Measurements from ENCODE around the gene ANKIB1. TPM values are rescaled to one million over a fixed set of nuclear protein-coding genes. Genes with fewer than 3 reads are reported as not detected.

The ANKIB1 gene
- polyA plus RNA-seq, 1 donor (not counting 4 experiments of a cell fraction or from before 2014, with no cell fraction given), result 37.0 TPM

DNA sequence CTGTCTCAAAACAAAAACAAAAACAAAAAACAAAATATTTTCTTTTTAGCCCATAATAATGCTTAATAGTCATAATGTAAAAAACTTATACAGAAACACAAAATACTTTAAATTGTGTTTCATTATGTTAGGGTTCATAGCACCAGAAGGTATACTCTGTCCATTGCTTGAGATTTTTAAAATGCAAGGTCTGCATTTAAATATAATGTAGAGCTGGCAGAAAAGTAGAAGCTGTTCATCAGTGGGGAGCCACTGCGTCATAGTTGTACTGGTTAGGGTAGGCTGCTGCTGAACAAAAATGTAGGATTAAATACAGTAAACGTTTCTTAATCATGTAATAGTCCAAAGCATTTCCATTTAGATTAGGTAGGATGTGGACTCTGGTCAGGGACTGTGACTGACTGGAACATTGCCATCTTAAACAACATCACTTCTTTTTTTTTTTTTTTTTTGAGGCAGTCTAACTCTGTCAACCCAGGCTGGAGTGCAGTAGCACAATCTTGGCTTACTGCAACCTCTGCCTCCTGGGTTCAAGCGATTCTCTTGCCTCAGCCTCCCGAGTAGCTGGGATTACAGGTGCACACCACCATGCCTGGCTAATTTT lies 85.2 kb downstream of the ANKIB1 start:
- dilution Hi-C loops (cut with MboI; ENCODE audit: extremely low pct_ligation_motif_present, low sequenced_read_pairs), result no loop called here
- Histone ChIP-seq H3K9ac (ENCODE audit: control insufficient read depth, extremely low read depth, insufficient read depth, low read length) (no peak overlapping the region), H3K4me3 (ENCODE audit: control insufficient read depth in 2 of 3, extremely low read depth in 1 of 3, insufficient read depth in 2 of 3, low read depth in 1 of 3, low read length in 3 of 3) (no peak overlapping the region), H3K4me1 (ENCODE audit: control insufficient read depth, extremely low read depth, insufficient read depth, low read length) (peaks cover 2% of the 10 kb centered on the region), H3K27me3 (ENCODE audit: control insufficient read depth, extremely low read depth, insufficient read depth, low read length) (no peaks in the 10 kb centered on the region), H3K79me2 (ENCODE audit: control insufficient read depth, insufficient read depth, low read length) (no peaks in the 10 kb centered on the region), H3K9me3 (ENCODE audit: control insufficient read depth, low read depth, low read length) (no peaks in the 10 kb centered on the region), H3K4me2 (ENCODE audit: control insufficient read depth, extremely low read depth, insufficient read depth, low read depth, low read length) (no peak overlapping the region), H3K27ac (ENCODE audit: control insufficient read depth, insufficient read depth, low read length) (no peak overlapping the region), H3K9me1 (ENCODE audit: control insufficient read depth, extremely low read depth, insufficient read depth, low read length) (no peaks in the 10 kb centered on the region), H4K20me1 (ENCODE audit: control insufficient read depth, extremely low read depth, insufficient read depth, low read length) (no peaks in the 10 kb centered on the region), H3K36me3 (ENCODE audit: control insufficient read depth in 2 of 2, extremely low read depth in 1 of 2, insufficient read depth in 2 of 2, low read length in 2 of 2) (peaks cover 0 to 6% of the 10 kb centered on the region in 2 experiments), H2AFZ (ENCODE audit: control insufficient read depth, low read length) (no peak overlapping the region)
- FAIRE-seq, result no peak
- DNase-seq (ENCODE audit: low read depth, low spot score), result no peak
- no peak for TF ChIP-seq EZH2 (IDR thresholded peaks at IDR 0.05; ENCODE audit: low read length)
- no peak for TF ChIP-seq CTCF (optimal IDR thresholded peaks at IDR 0.05 in 1 of 3, IDR thresholded peaks at IDR 0.05 in 1 of 3, conservative IDR thresholded peaks at IDR 0.05 in 1 of 3; ENCODE audit: extremely low read depth in 1 of 3, insufficient read depth in 2 of 3, low read length in 3 of 3)

- Histone ChIP-seq H3K27me3 (ENCODE audit: control insufficient read depth, extremely low read depth, insufficient read depth, low read length) (no peaks in the 10 kb centered on the region), H2AFZ (ENCODE audit: control insufficient read depth, low read length) (no peak overlapping the region), H3K27ac (ENCODE audit: control insufficient read depth, insufficient read depth, low read length) (no peak overlapping the region), H3K36me3 (ENCODE audit: control insufficient read depth in 2 of 2, extremely low read depth in 1 of 2, insufficient read depth in 2 of 2, low read length in 2 of 2) (peaks cover 0 to 6% of the 10 kb centered on the region in 2 experiments), H3K4me1 (ENCODE audit: control insufficient read depth, extremely low read depth, insufficient read depth, low read length) (peaks cover 2% of the 10 kb centered on the region), H3K4me3 (ENCODE audit: control insufficient read depth in 2 of 3, extremely low read depth in 1 of 3, insufficient read depth in 2 of 3, low read depth in 1 of 3, low read length in 3 of 3) (no peak overlapping the region), H4K20me1 (ENCODE audit: control insufficient read depth, extremely low read depth, insufficient read depth, low read length) (no peaks in the 10 kb centered on the region), H3K9ac (ENCODE audit: control insufficient read depth, extremely low read depth, insufficient read depth, low read length) (no peak overlapping the region), H3K9me1 (ENCODE audit: control insufficient read depth, extremely low read depth, insufficient read depth, low read length) (no peaks in the 10 kb centered on the region), H3K9me3 (ENCODE audit: control insufficient read depth, low read depth, low read length) (no peaks in the 10 kb centered on the region), H3K4me2 (ENCODE audit: control insufficient read depth, extremely low read depth, insufficient read depth, low read depth, low read length) (no peak overlapping the region), H3K79me2 (ENCODE audit: control insufficient read depth, insufficient read depth, low read length) (no peaks in the 10 kb centered on the region)
- TF ChIP-seq CTCF (optimal IDR thresholded peaks at IDR 0.05 in 1 of 3, IDR thresholded peaks at IDR 0.05 in 1 of 3, conservative IDR thresholded peaks at IDR 0.05 in 1 of 3; ENCODE audit: extremely low read depth in 1 of 3, insufficient read depth in 2 of 3, low read length in 3 of 3), result no peak
- no peak for TF ChIP-seq EZH2 (IDR thresholded peaks at IDR 0.05; ENCODE audit: low read length)
- no peak for FAIRE-seq
- no peak for DNase-seq (ENCODE audit: low read depth, low spot score)
- dilution Hi-C loops (cut with MboI; ENCODE audit: extremely low pct_ligation_motif_present, low sequenced_read_pairs), result no loop called here
Measured at GRCh38 chr7:92331508-92331907, 85.7 kb downstream of the ANKIB1 start.
